NCI-H2081 treated with DMSO at 0.1 percent for 48 hours (cell line): ENCODE data around the gene SLC22A31.

ENCODE experiments used
- DNase-seq: peaks from one replicate; lab custom pipeline; 2025; lab: John Stamatoyannopoulos, UW

The SLC22A31 gene

GRCh38 chr16:89164847-89165680, 35.3 kb downstream of the SLC22A31 start:
- DNase-seq = no peak

- no peak for DNase-seq
Observed at GRCh38 chr16:89164436-89164835, 35.9 kb downstream of the SLC22A31 start.

- DNase-seq = no peak
Observed at GRCh38 chr16:89163297-89163696, 37.0 kb downstream of the SLC22A31 start.

- DNase-seq = no peak
Observed at GRCh38 chr16:89161763-89162713, 38.3 kb downstream of the SLC22A31 start.

GRCh38 chr16:89160977-89161701, 39.2 kb downstream of the SLC22A31 start:
- no peak for DNase-seq

- no peak for DNase-seq
Observed at GRCh38 chr16:89159850-89160354, 40.4 kb downstream of the SLC22A31 start.

- DNase-seq = no peak
Observed at GRCh38 chr16:89159066-89159849, 41.1 kb downstream of the SLC22A31 start.

- no peak for DNase-seq
Observed at GRCh38 chr16:89157778-89158177, 42.6 kb downstream of the SLC22A31 start.

- no peak for DNase-seq
Observed at GRCh38 chr16:89156740-89157645, 43.3 kb downstream of the SLC22A31 start.

GRCh38 chr16:89155851-89156739, 44.2 kb downstream of the SLC22A31 start:
- no peak for DNase-seq

- DNase-seq = no peak
Observed at GRCh38 chr16:89155184-89155679, 45.1 kb downstream of the SLC22A31 start.

- DNase-seq = no peak
Observed at GRCh38 chr16:89154390-89155183, 45.8 kb downstream of the SLC22A31 start.

- DNase-seq = no peak
Observed at GRCh38 chr16:89153848-89154271, 46.5 kb downstream of the SLC22A31 start.

- no peak for DNase-seq
Observed at GRCh38 chr16:89152831-89153700, 47.3 kb downstream of the SLC22A31 start.

GRCh38 chr16:89150981-89151380, 49.4 kb downstream of the SLC22A31 start:
- DNase-seq = no peak

GRCh38 chr16:89150090-89150835, 50.1 kb downstream of the SLC22A31 start:
- no peak for DNase-seq
